ENCODE measurements around the gene RAD9A. TPM values are rescaled to one million over a fixed set of nuclear protein-coding genes. Genes with fewer than 3 reads are reported as not detected.

Gene RAD9A
- total RNA-seq, 1 donor from 2014 or later, result 18.5 TPM

GRCh38 chr11:67367761-67368227 lies 24.0 kb upstream of the RAD9A start:
- DNase-seq (ENCODE audit: extremely low spot score, unreplicated experiment), result no peak
- no peaks in the 10 kb centered on the region for H3K9me3 Mint-ChIP-seq (ENCODE audit: unreplicated experiment)
- H3K4me3 Mint-ChIP-seq (ENCODE audit: unreplicated experiment), result no peak overlapping the region
- H3K4me1 Mint-ChIP-seq (ENCODE audit: unreplicated experiment), result peaks cover 51% of the 10 kb centered on the region
- no peak for TF ChIP-seq CTCF (IDR thresholded peaks at IDR 0.05)
- peak overlapping the region; percentile 59 for H3K27ac Mint-ChIP-seq (ENCODE audit: unreplicated experiment)
- no peaks in the 10 kb centered on the region for H3K27me3 Mint-ChIP-seq (ENCODE audit: unreplicated experiment)
- H3K36me3 Mint-ChIP-seq (ENCODE audit: unreplicated experiment), result peaks cover 11% of the 10 kb centered on the region

GRCh38 chr11:67368621-67369020 lies 23.2 kb upstream of the RAD9A start:
- no peaks in the 10 kb centered on the region for H3K27me3 Mint-ChIP-seq (ENCODE audit: unreplicated experiment)
- H3K4me3 Mint-ChIP-seq (ENCODE audit: unreplicated experiment), result no peak overlapping the region
- no peak for DNase-seq (ENCODE audit: extremely low spot score, unreplicated experiment)
- no peaks in the 10 kb centered on the region for H3K9me3 Mint-ChIP-seq (ENCODE audit: unreplicated experiment)
- H3K27ac Mint-ChIP-seq (ENCODE audit: unreplicated experiment), result no peak overlapping the region
- H3K4me1 Mint-ChIP-seq (ENCODE audit: unreplicated experiment), result peaks cover 51% of the 10 kb centered on the region
- TF ChIP-seq CTCF (IDR thresholded peaks at IDR 0.05), result no peak
- peaks cover 11% of the 10 kb centered on the region for H3K36me3 Mint-ChIP-seq (ENCODE audit: unreplicated experiment)

GRCh38 chr11:67369275-67369674 lies 22.5 kb upstream of the RAD9A start:
- Mint-ChIP-seq H3K9me3 (ENCODE audit: unreplicated experiment) (no peaks in the 10 kb centered on the region), H3K36me3 (ENCODE audit: unreplicated experiment) (peaks cover 11% of the 10 kb centered on the region), H3K4me3 (ENCODE audit: unreplicated experiment) (no peak overlapping the region), H3K27ac (ENCODE audit: unreplicated experiment) (peak overlapping the region; percentile 75), H3K4me1 (ENCODE audit: unreplicated experiment) (peaks cover 55% of the 10 kb centered on the region), H3K27me3 (ENCODE audit: unreplicated experiment) (no peaks in the 10 kb centered on the region)
- no peak for DNase-seq (ENCODE audit: extremely low spot score, unreplicated experiment)
- TF ChIP-seq CTCF (IDR thresholded peaks at IDR 0.05), result no peak

- TF ChIP-seq CTCF (IDR thresholded peaks at IDR 0.05), result no peak
- no peak overlapping the region for H3K4me3 Mint-ChIP-seq (ENCODE audit: unreplicated experiment)
- no peaks in the 10 kb centered on the region for H3K9me3 Mint-ChIP-seq (ENCODE audit: unreplicated experiment)
- H3K36me3 Mint-ChIP-seq (ENCODE audit: unreplicated experiment), result peaks cover 6% of the 10 kb centered on the region
- DNase-seq (ENCODE audit: extremely low spot score, unreplicated experiment), result no peak
- H3K27me3 Mint-ChIP-seq (ENCODE audit: unreplicated experiment), result no peaks in the 10 kb centered on the region
- H3K4me1 Mint-ChIP-seq (ENCODE audit: unreplicated experiment), result peaks cover 61% of the 10 kb centered on the region
- peak overlapping the region; percentile 75 for H3K27ac Mint-ChIP-seq (ENCODE audit: unreplicated experiment)
Observed at GRCh38 chr11:67369801-67370284, 21.9 kb upstream of the RAD9A start.

GRCh38 chr11:67370351-67371076 lies 21.3 kb upstream of the RAD9A start:
- DNase-seq (ENCODE audit: extremely low spot score, unreplicated experiment), result no peak
- Mint-ChIP-seq H3K36me3 (ENCODE audit: unreplicated experiment) (peaks cover 4% of the 10 kb centered on the region), H3K4me3 (ENCODE audit: unreplicated experiment) (peak overlapping the region; percentile 44), H3K27ac (ENCODE audit: unreplicated experiment) (peak overlapping the region; percentile 75), H3K27me3 (ENCODE audit: unreplicated experiment) (no peaks in the 10 kb centered on the region), H3K4me1 (ENCODE audit: unreplicated experiment) (peaks cover 64% of the 10 kb centered on the region), H3K9me3 (ENCODE audit: unreplicated experiment) (no peaks in the 10 kb centered on the region)
- no peak for TF ChIP-seq CTCF (IDR thresholded peaks at IDR 0.05)

All from osteocyte (in vitro differentiated cells).